Loucy (cell line): ENCODE measurements around the gene TPSB2.

Experiments used
- EZH2phosphoT487 ChIP-seq: fragments of 200-600 bp; IDR thresholded peaks from 2 replicates; pipeline ENCODE4 v1.6.1; 2018; ENCODE audit warnings: antibody characterized with exemption, mild to moderate bottlenecking, moderate library complexity, borderline replicate concordance
- TF ChIP-seq, protein P1 (sequence below): fragments of 200-600 bp; sonication (generic); conservative IDR thresholded peaks from 2 replicates; pipeline ENCODE4 v1.5.1; 2014; ENCODE audit warnings: mild to moderate bottlenecking, antibody characterized with exemption, low read length

GRCh38 chr16:1237990-1238389 lies 8.0 kb upstream of the TPSB2 start:
- TF ChIP-seq, protein P1, sequence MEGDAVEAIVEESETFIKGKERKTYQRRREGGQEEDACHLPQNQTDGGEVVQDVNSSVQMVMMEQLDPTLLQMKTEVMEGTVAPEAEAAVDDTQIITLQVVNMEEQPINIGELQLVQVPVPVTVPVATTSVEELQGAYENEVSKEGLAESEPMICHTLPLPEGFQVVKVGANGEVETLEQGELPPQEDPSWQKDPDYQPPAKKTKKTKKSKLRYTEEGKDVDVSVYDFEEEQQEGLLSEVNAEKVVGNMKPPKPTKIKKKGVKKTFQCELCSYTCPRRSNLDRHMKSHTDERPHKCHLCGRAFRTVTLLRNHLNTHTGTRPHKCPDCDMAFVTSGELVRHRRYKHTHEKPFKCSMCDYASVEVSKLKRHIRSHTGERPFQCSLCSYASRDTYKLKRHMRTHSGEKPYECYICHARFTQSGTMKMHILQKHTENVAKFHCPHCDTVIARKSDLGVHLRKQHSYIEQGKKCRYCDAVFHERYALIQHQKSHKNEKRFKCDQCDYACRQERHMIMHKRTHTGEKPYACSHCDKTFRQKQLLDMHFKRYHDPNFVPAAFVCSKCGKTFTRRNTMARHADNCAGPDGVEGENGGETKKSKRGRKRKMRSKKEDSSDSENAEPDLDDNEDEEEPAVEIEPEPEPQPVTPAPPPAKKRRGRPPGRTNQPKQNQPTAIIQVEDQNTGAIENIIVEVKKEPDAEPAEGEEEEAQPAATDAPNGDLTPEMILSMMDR: no peak
- no peak for TF ChIP-seq EZH2phosphoT487
